Activated CD4-positive, alpha-beta T cell treated with anti-CD3 and anti-CD28 coated beads, Interleukin-10, Interleukin-2, amounts not matched to agents 100 ng/mL and 50 ng/mL, durations not matched to agents 16 hours and 8 hours (primary cell): ENCODE measurements around the gene FBXL20.
A peak's percentile ranks its signal among the peaks of the same experiment; 100 is the strongest.
"Not testable (repeated sequence)": the region's sequence is repeated elsewhere in the genome, so short reads cannot be mapped to it uniquely, and the experiment has no call there.

Experiments
- DNase-seq: peaks from one replicate; pipeline ENCODE4 v3.0.0-alpha.2; 2020

FBXL20 gene

GRCh38 chr17:39327109-39327508 lies 74.3 kb downstream of the FBXL20 start:
- no peak for DNase-seq

GRCh38 chr17:39325528-39326240 lies 75.7 kb downstream of the FBXL20 start:
- DNase-seq = no peak

- no peak for DNase-seq
These were observed 82.8 kb downstream of the FBXL20 start for GRCh38 chr17:39318636-39319035.

DNA sequence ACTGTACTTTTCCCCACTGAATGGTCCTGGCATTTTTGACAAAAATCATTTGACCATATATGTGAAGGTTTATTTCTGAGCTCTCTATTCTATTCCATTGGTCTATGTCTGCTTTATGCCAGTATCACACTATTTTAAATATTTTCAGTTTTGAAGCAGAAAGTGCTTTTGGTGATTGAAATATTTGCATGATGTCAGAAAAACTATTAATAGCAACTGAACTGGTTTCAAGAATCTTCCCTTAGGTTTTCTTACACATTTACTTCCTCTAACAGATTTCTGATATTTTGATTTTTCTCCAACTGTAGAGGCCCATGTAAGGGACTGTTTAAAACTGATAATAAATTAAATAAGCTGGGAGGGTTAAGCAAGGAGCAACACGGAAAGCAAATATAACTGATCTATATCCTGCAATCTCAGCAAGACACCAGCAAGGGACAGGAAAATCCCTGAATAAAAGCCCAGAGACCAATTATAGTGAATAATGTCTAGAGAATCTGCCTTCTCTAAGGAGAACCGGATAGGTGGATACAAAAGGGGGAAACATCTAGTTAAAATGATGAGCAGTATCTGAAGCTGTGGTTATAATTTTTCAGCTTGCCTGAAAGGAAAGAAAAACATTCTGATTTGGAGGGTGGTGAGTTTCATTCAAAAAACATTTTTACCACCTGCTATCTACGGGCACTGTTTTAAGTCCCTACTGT lies 94.8 kb downstream of the FBXL20 start:
- DNase-seq = no peak

DNA sequence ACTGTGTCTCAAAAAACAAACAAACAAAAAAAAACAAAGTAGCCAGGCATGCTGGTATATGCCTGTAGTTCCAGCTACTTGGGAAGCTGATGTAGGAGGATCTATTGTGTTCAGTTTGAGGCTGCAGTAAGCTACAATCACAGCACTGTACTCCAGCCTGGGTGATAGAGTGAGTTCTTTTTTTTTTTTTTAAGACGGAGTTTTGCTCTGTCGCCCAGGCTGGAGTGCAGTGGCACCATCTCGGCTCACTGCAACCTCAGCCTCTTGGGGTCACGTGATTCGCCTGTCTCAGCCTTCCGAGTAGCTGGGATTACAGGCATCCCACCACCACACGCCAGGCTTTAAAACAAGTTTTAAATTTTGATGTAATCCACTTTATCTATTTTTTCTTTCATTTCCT lies 95.4 kb downstream of the FBXL20 start:
- DNase-seq = no peak

DNA sequence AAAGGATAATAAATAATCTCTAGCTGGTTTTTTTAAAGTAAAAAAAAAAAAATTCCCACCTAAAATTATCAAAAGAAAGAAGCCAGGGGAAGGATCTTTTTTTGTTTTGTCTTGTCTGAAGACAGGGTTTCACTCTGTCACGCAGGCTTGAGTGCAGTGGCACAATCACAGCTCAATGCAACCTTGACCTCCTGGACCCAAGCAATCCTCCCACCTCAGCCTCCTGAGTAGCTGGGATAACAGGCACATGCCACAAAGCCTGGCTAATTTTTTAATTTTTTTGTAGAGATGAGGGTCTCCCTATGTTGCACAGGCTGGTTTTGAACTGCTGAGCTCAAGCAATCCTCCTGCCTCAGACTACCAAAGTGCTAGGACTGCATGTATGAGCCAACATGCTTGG lies 97.2 kb downstream of the FBXL20 start:
- DNase-seq = no peak

GRCh38 chr17:39294060-39294459 lies 107.4 kb downstream of the FBXL20 start:
- no peak for DNase-seq

DNA sequence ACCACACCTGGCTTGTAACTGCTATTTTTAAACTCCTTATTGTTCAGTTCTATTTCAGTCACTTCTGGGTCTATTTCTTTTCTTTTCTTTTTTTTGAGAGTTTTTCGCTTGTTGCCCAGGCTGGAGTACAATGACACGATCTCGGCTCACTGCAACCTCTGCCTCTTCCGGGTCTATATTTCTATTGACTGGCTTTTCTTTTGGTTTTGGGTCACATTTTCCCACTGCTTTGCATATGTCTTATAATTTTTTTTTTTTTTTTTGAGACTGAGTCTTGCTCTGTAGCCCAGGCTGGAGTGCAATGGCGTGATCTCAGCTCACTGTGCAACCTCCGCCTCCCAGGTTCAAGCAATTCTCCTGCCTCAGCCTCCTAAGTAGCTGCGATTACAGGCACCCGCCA lies 108.9 kb downstream of the FBXL20 start:
- not testable (repeated sequence) for DNase-seq

GRCh38 chr17:39286513-39286912 lies 114.9 kb downstream of the FBXL20 start:
- DNase-seq = not testable (repeated sequence)

GRCh38 chr17:39284685-39285084 lies 116.7 kb downstream of the FBXL20 start:
- no peak for DNase-seq

DNA sequence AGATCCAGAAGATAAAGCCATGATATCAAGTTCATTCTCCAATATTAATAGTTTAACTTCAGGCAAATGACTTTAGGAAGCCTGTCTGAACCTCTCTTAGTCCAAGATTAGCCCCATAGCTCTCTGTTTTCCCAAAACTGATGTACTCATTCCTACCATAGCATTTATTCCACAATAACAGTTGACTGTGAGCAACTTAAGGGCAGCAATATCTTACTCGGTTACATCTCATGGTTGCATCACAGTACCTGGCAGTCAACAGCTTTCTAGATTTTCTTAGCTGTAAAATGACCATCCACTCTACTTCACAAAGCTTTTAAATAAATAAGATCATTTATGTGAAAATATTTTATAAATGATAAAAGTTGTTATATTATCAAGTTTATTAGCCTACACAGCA lies 117.5 kb downstream of the FBXL20 start:
- no peak for DNase-seq

- DNase-seq = no peak
These were observed 118.3 kb downstream of the FBXL20 start for GRCh38 chr17:39283098-39283497.

DNA sequence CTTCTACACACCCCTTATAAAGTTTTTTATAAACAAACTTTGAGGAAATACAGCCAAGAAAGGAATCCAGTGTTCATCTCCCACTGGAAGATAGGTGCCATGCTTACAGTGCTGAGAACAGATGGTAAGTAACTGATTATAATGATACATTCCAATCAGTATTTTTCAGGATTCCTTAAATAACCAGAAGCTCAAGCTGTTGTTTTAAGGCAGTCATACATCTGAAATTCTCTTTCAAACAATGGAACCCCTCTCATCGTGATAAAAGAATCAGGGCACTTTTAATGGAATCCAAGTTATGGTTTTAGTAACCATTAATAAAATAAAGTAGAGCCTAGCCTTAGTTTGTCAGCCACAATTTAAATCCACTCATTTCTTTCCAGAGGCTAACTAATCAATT lies 119.6 kb downstream of the FBXL20 start:
- DNase-seq = no peak

GRCh38 chr17:39278246-39278645 lies 123.2 kb downstream of the FBXL20 start:
- DNase-seq = not testable (repeated sequence)

DNA sequence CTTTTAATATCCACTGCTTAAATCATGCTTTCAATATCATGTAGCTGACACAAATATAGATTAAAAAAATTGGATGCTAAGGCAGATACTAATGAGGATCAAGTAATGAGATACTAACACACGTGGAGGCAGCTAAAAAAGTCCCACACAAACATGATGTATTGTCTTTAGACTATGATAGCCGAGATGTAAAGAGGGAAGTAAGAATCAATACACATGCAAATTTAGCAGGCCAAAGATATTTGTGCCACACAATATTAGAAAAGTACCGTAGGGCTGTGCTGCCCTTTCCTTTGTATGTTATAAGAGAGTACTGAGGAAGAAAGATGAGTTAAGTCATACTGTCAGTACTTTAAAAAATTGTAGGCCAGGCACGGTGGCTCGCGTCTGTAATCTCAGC lies 124.3 kb downstream of the FBXL20 start:
- DNase-seq = no peak

- DNase-seq = no peak
These were observed 125.3 kb downstream of the FBXL20 start for GRCh38 chr17:39276113-39276512.

DNA sequence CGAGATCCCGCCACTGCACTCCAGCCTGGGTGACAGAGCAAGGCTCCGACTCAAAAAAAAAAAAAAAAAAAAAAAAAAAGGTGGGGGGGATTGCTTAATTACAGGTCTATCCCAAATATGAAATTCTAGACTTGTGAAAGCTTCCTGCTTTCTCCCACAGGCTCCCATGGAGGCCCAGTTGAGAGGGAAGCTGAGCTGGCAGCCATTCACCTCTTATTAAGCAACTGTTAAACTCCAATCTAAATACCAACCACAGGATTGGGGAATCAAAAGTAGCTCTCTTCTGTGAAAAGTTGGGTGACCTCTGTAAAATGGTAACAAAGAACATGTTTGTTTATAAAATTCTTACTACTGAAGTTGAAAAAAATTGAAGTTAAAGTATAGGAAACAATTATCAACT lies 129.9 kb downstream of the FBXL20 start:
- no peak for DNase-seq

DNA sequence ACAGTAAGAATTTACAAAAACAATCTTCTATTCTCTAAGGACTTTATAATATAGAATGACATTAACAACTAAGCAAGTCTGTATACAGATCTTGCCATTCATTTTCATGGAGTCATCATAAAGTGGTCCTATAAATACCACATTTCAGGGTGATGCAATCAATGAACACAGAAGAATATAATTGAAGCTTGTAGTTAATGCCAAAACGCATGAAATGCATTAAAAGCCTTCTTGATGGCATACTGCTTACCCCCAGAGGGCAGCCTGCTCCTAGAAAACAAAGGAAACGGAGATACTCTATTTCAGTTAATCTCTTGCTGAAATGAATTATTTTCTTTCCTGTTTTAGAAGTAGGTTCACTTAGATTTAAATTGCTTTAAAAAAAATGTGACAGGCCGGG lies 130.5 kb downstream of the FBXL20 start:
- no peak for DNase-seq

DNA sequence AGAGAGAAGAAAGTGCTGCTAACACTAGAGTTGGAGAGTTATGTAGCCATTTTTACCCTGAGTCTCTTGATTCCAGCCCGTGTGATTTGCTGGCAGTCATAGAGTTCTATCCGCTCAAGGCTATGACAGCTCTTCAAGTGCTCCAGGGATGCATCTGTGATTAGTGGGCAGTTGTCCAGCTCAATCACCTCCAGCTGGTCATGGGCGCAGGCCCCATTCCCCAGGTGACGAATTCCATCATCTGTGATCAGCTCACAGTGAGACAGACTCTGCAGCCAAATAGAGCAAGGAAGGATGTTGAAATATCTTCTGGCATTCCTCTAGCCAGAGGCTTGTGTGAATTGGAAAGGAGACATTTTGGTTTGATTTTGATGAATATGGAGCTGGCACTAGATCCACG lies 137.3 kb downstream of the FBXL20 start:
- no peak for DNase-seq

DNA sequence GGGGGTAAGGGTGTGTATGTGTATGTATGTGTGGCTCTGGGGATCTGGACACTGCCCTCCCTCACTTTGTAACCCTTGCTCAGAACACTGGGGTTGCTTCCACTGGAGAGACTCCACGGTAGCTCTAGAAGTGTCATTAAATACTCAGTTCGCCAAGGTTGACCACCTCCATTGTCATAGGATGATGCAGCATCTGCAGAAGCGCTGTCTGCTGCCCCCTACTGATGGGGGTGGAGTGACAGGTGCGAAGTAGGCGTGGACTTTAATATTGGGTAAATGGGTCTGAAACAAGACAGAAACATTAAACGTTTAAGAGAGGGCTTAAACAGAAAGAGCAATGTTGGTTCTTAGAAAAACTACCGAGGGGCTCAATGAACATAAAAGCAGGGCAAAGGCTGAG lies 140.1 kb downstream of the FBXL20 start:
- peak; percentile 31 for DNase-seq

GRCh38 chr17:39252788-39253460 lies 148.5 kb downstream of the FBXL20 start:
- DNase-seq = no peak

GRCh38 chr17:39251997-39252396 lies 149.4 kb downstream of the FBXL20 start:
- DNase-seq = no peak

- not testable (repeated sequence) for DNase-seq
These were observed 151.3 kb downstream of the FBXL20 start for GRCh38 chr17:39250076-39250475.

- no peak for DNase-seq
These were observed 155.2 kb downstream of the FBXL20 start for GRCh38 chr17:39246274-39246673.
